ENCODE results near the gene ATG12. TPM values are rescaled to one million over a fixed set of nuclear protein-coding genes. Genes with fewer than 3 reads are reported as not detected.
"Not testable (repeated sequence)": the region's sequence is repeated elsewhere in the genome, so short reads cannot be mapped to it uniquely, and the experiment has no call there.

ATG12 gene
- total RNA-seq, 1 donor from 2014 or later: 49.9 TPM

- peak; percentile 78 for DNase-seq
Measured at GRCh38 chr5:115842089-115842935, 947 bp upstream of the ATG12 start.

DNA sequence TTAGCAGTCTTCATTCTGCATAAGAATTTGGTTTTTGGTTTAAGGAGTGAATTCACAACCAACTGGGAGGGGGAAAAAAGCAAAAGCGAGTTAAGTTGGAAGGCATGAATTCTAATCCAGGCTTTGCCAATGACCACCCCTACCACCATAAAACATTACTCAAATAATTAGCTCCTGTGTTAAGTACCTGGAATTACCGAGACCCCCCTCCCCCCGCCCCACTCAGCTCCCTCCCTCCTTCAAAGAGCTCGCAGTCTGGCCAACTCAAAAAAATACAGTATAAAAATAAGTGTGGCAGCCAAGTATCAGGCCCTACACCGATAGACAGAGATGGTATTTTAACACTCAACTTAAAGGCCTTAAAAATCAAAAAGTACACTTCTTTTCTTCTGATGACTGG is 492 bp downstream of the ATG12 start:
- no peak for DNase-seq

- DNase-seq: peak; percentile 72
Measured at GRCh38 chr5:115838885-115839518, 2.4 kb downstream of the ATG12 start.

DNA sequence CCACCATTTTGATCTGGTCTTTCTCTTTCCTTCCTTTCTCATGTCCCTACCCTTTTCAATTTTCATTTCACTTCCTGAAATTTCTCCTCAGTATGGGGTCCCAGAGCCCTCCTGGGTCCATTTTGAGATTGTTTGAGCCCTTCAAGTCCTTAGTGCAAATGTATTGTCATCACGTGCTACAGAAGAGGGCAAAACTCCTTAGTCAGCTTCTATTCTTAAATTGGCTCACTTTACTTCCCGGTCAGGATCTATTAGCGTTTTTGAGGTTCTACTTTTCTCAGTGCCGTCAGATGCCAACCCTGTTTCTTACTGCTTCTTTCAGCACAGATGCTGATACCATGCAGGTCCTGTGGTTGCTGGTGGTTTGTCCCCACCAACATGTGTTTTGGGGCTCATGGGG is 5.9 kb downstream of the ATG12 start:
- DNase-seq: no peak

GRCh38 chr5:115831163-115831768 is 10.1 kb downstream of the ATG12 start:
- peak; percentile 62 for DNase-seq

DNA sequence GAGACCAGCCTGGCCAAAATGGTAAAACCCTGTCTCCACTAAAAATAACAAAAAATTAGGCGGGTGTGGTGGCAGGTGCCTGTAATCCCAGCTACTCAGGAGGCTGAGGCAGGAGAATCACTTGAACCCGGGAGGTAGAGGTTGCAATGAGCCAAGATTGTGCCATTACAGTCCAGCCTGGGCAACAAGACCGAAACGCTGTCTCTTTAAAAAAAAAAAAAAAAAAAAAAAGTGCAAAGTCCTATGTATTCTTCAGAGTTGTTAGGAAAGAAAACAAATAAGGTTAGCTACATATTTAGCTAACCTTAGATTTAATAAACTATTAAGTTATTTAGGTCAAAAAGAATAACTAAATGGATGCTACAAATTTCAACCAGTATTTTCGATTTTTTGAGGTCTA is 11.5 kb downstream of the ATG12 start:
- DNase-seq: no peak

DNA sequence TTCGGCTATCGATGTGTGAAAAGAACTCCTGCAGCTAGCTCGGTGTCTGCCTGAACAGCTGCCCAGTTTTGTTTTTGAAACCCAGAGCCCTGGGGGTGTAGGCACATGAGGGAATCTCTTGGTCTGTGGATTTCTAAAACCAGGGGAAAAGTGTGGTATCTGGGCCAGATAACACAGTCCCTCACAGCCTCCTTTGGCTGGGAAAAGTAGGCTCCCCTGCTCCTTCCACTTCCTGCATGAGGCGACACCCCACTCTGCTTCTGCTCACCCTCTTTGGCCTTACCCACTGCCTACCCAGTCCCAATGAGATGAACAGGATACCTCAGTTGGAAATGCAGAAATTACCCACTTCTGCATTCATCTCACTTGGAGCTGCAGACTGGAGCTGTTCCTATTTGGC is 15.4 kb downstream of the ATG12 start:
- DNase-seq: no peak

DNA sequence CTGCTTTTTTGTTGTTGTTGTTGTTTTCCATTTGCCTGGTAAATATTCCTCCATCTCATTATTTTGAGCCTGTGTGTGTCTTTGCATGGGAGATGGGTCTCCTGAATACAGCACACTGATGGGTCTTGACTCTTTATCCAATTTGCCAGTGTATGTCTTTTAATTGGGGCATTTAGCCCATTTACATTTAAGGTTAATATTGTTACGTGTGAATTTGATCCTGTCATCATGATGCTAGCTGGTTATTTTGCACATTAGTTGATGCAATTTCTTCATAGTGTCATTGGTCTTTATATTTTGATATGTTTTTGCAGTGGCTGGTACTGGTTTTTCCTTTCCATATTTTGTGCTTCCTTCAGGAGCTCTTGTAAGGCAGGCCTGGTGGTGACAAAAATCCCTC is 16.4 kb downstream of the ATG12 start:
- DNase-seq: not testable (repeated sequence)

- DNase-seq: no peak
Measured at GRCh38 chr5:115820846-115821245, 20.5 kb downstream of the ATG12 start.

- DNase-seq: no peak
Measured at GRCh38 chr5:115818821-115819220, 22.5 kb downstream of the ATG12 start.

DNA sequence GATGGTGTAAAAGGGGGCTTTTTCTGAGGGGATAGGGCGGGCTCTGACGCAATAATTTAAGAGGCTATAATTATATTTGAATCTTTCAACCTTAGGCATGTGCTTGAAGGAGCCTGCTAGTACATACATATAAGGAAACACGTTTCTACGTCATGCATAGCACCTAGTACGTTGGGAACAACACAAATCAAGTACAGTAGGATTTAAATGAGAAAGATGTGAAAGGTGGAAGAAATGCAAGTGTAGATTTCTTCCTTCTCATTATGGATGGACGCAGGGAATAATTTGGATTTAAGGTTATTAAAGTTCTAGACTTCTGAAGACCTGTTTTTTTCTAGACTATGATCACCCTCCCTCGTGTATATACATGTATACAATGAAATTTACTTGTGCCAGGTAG is 24.0 kb downstream of the ATG12 start:
- no peak for DNase-seq

DNA sequence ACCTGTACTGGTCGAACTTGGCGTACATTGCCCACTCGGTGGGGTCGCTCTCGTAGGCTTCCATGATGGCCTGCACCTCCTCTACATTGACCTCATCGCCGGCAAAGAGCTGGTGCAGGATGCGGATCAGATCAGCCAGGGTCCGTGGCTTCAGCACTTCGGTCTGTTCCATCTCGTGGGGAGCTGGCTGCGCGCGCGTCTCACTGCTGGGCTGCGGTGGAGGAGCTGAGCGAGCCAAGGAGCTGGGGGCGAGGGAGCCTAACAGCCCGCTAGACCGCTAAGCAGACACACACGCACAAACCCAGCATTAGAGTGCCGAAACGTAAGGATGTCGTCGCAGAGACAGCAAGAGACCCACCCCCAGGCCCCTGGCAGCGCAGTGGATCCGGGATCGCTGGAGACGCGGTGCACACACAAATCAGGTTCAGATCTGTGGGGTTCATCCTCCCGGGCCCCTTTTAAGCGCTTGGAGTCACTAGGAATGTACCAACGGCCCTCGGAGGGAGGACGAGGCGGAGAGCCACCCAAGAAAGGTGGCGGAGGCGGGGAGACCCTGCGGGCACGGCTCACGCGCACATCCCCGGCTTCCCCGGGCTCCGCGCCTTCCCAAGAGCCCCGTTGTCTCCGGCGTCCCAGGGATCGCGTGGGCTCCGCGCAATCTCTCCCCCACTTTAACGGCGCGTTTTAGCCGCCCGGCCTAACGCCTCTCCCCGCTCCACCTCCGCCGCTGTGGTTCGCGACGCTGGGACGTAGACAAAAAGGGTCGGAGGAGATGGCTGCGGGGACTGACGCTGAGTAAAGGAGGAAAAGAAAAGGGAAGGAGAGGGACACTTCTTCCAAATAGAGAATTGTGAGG is 24.9 kb downstream of the ATG12 start, which contains the start of gene CDO1:
TSS of gene CDO1 (minus strand) at position 434 of the 856 bp plus-strand sequence. CDS start at position 172, 262 bp downstream.
- peak; percentile 65 for DNase-seq

DNA sequence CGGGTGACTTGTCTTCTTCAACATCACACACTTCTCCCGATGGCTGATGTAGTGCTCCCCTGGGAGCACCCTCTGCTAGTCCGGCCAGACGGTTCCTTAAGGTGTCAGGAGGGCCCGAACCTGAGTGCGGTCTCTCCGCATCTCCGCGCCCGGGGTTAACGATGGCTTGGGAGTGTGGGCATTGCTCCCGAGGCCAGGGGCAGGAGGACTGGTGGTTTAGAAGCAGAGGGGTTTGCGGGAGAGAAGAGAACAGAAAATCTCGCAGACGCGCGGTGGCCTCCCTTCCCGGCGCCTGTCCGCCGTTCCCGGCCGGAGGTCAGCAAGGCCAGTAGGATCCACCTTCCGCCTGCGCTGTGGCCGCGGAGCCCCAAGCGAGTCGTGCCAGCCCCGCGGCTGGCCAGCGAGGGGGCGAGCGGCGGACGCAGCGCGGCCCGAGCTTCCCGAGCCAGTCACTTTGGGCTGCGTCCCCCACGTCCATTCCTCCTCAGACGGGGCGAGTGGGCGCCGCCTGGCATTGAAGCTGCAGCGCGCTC is 25.6 kb downstream of the ATG12 start:
- no peak for DNase-seq

DNA sequence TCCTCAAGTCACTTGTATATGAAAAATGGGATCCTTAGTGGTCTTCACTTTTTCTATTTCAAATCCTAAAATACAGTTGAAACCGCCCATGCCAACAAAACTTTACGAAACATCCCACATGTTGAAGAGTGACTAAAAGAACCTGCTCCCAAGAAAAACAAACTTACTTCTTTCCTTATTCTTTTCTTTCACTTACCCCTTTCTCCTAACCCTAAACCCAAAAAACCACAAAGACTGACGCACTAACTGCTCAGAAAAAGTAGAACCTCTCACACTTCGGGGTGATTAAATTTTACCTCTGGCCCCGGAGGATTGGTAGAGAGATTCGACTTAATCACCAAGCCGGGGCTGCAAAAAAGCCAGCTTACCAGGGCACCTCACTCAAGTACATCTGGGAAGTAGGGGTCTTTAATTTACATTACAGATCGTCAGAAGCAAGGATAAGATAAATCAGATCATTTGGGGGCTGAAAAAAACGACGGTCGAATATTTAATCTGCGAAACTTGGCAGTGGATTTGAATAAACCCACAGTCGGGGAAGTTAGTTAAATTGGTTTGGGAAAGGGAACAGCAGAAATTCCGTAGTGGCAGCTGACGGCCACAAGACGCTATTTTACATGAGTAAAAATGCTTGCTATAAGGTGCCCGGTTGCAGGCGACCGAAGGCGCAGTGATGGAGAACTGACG is 26.2 kb downstream of the ATG12 start:
- peak; percentile 9 for DNase-seq

- no peak for DNase-seq
Measured at GRCh38 chr5:115813719-115814118, 27.6 kb downstream of the ATG12 start.

DNA sequence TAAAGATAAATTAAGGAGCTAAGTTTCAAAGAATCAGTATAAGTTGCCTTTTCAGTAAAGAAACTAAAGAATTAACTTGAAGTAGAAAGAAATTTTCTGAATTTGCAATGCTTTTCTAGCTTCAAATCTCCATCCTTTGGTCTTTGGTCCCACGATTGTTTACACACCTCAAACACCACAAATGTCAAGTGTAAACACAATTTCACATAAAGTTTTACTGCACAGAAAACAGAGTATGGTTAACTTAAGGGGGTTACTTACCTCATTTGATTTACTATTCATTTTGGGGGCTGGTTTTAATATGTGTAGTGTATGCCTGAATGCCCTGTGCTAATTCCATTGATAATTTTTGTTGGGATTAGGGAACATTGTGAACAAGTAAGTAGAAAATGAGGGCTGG is 29.0 kb downstream of the ATG12 start:
- DNase-seq: no peak

- DNase-seq: no peak
Measured at GRCh38 chr5:115811406-115811805, 30.0 kb downstream of the ATG12 start.

- DNase-seq: peak; percentile 7
Measured at GRCh38 chr5:115810761-115811160, 30.6 kb downstream of the ATG12 start.

DNA sequence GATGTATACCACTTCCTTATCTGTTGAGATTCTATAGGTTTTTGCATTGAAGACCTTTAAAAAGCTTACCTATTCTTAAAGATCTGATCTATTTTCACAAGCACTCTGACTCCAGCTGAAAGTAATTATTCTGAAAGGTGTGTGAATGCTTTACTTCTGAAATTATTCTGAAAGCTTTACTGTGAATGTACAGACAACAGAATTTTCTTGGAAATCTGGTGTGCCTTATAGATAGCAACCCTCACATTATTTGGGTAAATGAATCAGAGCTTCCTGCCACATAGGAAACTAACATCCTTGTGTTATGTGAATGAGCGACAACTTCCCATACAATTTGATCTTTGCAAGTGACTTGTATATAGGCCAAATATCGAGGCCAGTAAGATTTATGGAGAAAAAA is 31.4 kb downstream of the ATG12 start:
- peak; percentile 48 for DNase-seq

DNA sequence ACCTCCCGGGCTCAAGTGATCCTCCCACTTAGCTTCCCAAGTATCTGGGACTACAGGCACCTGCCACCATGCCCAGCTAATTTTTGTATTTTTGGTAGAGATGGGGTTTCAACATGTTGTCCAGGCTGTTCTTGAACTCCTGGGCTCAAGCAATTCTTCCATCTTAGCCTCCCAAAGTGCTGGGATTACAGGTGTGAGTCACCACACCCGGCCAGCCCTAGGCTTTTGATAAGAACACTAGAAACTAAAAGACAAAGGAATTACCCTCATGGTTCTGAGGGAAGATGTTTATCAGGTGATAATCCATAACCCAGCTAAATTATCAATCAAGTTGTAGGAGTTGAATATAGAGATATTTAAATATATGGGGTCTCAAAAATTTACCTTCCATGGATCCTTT is 33.3 kb downstream of the ATG12 start:
- DNase-seq: not testable (repeated sequence)

DNA sequence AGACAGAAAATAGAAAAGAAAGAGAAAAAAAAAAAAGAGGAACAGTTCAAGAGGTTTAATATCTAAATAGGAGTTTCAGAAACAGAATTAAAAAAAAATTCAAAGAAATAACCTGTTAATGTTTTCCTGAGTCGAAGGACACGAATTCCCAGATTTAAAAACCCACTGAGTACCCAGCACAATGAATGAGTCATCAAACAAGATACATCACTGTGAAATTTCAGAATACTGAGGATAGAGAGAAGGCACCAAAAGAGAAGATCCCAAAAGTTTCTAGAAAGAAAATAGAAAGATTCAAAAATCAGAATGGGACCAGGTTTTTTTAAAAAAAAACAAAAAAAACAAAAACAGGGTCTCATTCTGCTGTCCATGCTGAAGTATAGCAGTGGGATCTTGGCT is 33.7 kb downstream of the ATG12 start:
- DNase-seq: no peak
